ENCODE results near the gene CSMD2. TPM values are rescaled to one million over a fixed set of nuclear protein-coding genes. Genes with fewer than 3 reads are reported as not detected.
"Not testable (repeated sequence)": the region's sequence is repeated elsewhere in the genome, so short reads cannot be mapped to it uniquely, and the experiment has no call there.

CSMD2 gene
- total RNA-seq: not detected

DNA sequence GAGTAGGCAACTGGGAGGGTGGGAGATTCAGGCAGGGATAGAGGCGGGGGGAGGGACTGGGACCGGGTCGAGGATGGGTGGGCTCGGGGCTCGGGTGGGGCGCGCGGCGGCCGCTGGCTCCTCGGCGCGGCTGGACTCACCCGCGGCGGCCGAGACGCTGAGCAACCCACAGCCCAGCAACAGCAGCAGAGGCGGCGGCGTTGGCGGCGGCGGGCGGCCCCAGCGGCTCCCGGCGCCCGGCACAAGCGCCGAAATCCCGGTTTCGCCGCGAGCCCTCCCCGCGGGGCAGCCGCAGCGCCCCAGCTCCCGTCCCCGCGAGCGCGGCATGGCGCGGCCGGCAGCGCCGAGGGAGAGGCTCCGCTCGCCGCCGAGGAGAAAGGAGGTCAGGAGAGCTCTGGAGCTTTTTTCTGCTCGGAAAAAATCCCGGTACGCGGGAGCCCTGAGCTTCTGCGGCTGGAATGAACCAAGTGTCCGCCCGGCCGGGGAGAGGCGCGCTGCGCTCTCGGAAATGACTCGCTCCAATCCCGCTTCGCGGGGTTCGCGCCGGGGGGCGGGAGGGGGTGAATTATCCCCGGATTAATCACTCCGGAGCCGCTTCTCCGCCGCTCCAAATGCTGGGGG is at the start of gene CSMD2:
Gene CSMD2 (minus strand): TSS at position 460 of the 621 bp plus-strand sequence. CDS start 133 bp downstream, at position 327.
- peaks cover 10% of the 10 kb centered on the region for H3K4me1 Mint-ChIP-seq (ENCODE audit: low read depth)
- no peaks in the 10 kb centered on the region for H3K9me3 Mint-ChIP-seq
- H3K27me3 Mint-ChIP-seq (ENCODE audit: low read depth): peaks cover 59% of the 10 kb centered on the region
- H3K27ac Mint-ChIP-seq: no peak within 1 kb of the TSS
- DNase-seq: no peak
- no peak within 1 kb of the TSS for H3K4me3 Mint-ChIP-seq
- intact Hi-C loops (cut with micrococcal nuclease): loop anchor here (10.0 kb wide), 1 partner anchor 430 kb away; no protein-coding TSS in a partner anchor
- CTCF ChIA-PET: no interaction called here
- no peaks in the 10 kb centered on the region for H3K36me3 Mint-ChIP-seq (ENCODE audit: low read depth)

GRCh38 chr1:34213956-34214355 is 48.9 kb upstream of the CSMD2 start:
- H3K27ac Mint-ChIP-seq: no peak overlapping the region
- H3K9me3 Mint-ChIP-seq: no peaks in the 10 kb centered on the region
- DNase-seq: no peak
- H3K4me1 Mint-ChIP-seq (ENCODE audit: low read depth): no peaks in the 10 kb centered on the region
- intact Hi-C loops (cut with micrococcal nuclease): no loop called here
- H3K27me3 Mint-ChIP-seq (ENCODE audit: low read depth): peaks cover 8% of the 10 kb centered on the region
- no peak overlapping the region for H3K4me3 Mint-ChIP-seq
- CTCF ChIA-PET: no interaction called here
- H3K36me3 Mint-ChIP-seq (ENCODE audit: low read depth): no peaks in the 10 kb centered on the region

GRCh38 chr1:34212673-34213072 is 47.6 kb upstream of the CSMD2 start:
- intact Hi-C loops (cut with micrococcal nuclease): no loop called here
- Mint-ChIP-seq H3K9me3 (no peaks in the 10 kb centered on the region), H3K27me3 (ENCODE audit: low read depth) (peaks cover 8% of the 10 kb centered on the region), H3K4me3 (no peak overlapping the region), H3K27ac (no peak overlapping the region), H3K36me3 (ENCODE audit: low read depth) (no peaks in the 10 kb centered on the region), H3K4me1 (ENCODE audit: low read depth) (no peaks in the 10 kb centered on the region)
- CTCF ChIA-PET: no interaction called here
- DNase-seq: no peak

DNA sequence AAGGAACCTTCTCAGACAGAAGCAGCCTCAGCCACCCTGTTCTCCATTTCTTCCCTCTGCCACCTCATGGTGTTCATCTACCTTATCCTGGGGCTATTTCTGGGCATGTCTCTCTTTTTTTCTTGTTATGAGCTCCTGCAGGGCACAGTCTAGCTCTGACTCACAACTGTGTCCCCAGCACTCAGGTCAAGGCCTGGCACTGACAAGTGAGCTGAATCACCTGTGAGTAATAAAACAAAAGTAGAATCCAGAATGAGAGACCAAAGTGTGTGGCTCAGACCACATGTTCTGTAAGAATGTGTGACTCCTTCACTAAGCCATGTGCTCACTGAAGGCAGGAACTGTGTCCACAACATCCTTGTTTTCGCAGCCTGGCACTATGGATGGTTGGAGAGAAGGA is 34.9 kb upstream of the CSMD2 start:
- peak; percentile 15 for DNase-seq
- Mint-ChIP-seq H3K4me1 (ENCODE audit: low read depth) (no peaks in the 10 kb centered on the region), H3K9me3 (no peaks in the 10 kb centered on the region), H3K27ac (no peak overlapping the region), H3K27me3 (ENCODE audit: low read depth) (peaks cover 2% of the 10 kb centered on the region), H3K4me3 (no peak overlapping the region), H3K36me3 (ENCODE audit: low read depth) (no peaks in the 10 kb centered on the region)
- CTCF ChIA-PET: no interaction called here
- intact Hi-C loops (cut with micrococcal nuclease): no loop called here

DNA sequence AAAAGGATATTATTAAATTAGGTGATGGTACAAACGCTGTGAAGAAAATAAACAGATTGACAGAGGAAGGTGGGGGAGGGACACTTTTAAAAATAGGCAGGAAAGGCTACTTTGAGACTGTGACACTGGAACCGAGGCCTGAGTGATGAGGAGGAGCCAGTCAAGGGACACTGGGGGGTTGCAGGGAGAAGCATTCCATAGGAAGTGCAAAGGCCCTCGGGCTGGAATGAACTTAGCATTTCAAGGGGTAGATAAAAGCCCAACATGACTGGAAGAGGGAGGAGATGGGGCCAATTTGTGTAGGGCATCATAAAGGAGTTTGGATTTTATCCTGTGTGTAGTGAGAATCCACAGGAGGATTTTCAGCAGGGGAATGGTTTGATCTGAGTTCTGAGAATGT is 27.6 kb upstream of the CSMD2 start:
- no peaks in the 10 kb centered on the region for H3K36me3 Mint-ChIP-seq (ENCODE audit: low read depth)
- CTCF ChIA-PET: no interaction called here
- H3K27me3 Mint-ChIP-seq (ENCODE audit: low read depth): peaks cover 24% of the 10 kb centered on the region
- DNase-seq: no peak
- H3K4me1 Mint-ChIP-seq (ENCODE audit: low read depth): no peaks in the 10 kb centered on the region
- no peak overlapping the region for H3K4me3 Mint-ChIP-seq
- peaks cover 4% of the 10 kb centered on the region for H3K9me3 Mint-ChIP-seq
- H3K27ac Mint-ChIP-seq: no peak overlapping the region
- intact Hi-C loops (cut with micrococcal nuclease): no loop called here

GRCh38 chr1:34190692-34191091 is 25.7 kb upstream of the CSMD2 start:
- Mint-ChIP-seq H3K27me3 (ENCODE audit: low read depth) (peaks cover 32% of the 10 kb centered on the region), H3K4me1 (ENCODE audit: low read depth) (no peaks in the 10 kb centered on the region), H3K4me3 (no peak overlapping the region), H3K36me3 (ENCODE audit: low read depth) (no peaks in the 10 kb centered on the region), H3K27ac (no peak overlapping the region), H3K9me3 (peaks cover 4% of the 10 kb centered on the region)
- no peak for DNase-seq
- CTCF ChIA-PET: interaction anchor here (1.1 kb wide), 1 partner anchor 28 kb away, joined by 3 read pairs; no protein-coding TSS in a partner anchor
- intact Hi-C loops (cut with micrococcal nuclease): no loop called here

DNA sequence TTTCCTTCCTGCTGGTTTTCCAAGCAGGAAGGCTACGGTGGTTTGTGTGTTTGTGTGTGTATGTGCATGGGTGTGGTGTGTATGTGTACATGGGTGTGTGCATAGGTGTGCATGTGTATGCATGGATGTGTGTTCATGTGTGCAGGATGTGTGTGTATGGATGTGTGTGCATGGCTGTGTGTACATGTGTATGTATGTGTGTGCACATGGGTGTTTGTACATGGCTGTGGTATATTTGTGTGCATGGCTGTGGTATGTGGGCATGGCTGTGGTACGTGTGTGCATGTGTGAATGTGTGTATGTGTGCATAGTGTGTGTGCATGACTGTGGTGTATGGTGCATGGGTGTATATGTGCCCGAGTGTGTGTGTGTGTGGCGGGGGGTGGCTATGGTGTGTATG is 24.0 kb upstream of the CSMD2 start:
- no peaks in the 10 kb centered on the region for H3K4me1 Mint-ChIP-seq (ENCODE audit: low read depth)
- H3K36me3 Mint-ChIP-seq (ENCODE audit: low read depth): no peaks in the 10 kb centered on the region
- peaks cover 4% of the 10 kb centered on the region for H3K9me3 Mint-ChIP-seq
- H3K27ac Mint-ChIP-seq: no peak overlapping the region
- DNase-seq: no peak
- no peak overlapping the region for H3K4me3 Mint-ChIP-seq
- CTCF ChIA-PET: no interaction called here
- peaks cover 38% of the 10 kb centered on the region for H3K27me3 Mint-ChIP-seq (ENCODE audit: low read depth)
- intact Hi-C loops (cut with micrococcal nuclease): no loop called here

- Mint-ChIP-seq H3K36me3 (ENCODE audit: low read depth) (no peaks in the 10 kb centered on the region), H3K9me3 (peaks cover 4% of the 10 kb centered on the region), H3K27me3 (ENCODE audit: low read depth) (peaks cover 39% of the 10 kb centered on the region), H3K4me1 (ENCODE audit: low read depth) (no peaks in the 10 kb centered on the region), H3K27ac (no peak overlapping the region), H3K4me3 (no peak overlapping the region)
- intact Hi-C loops (cut with micrococcal nuclease): no loop called here
- CTCF ChIA-PET: no interaction called here
- no peak for DNase-seq
Measured at GRCh38 chr1:34188418-34188817, 23.4 kb upstream of the CSMD2 start.

DNA sequence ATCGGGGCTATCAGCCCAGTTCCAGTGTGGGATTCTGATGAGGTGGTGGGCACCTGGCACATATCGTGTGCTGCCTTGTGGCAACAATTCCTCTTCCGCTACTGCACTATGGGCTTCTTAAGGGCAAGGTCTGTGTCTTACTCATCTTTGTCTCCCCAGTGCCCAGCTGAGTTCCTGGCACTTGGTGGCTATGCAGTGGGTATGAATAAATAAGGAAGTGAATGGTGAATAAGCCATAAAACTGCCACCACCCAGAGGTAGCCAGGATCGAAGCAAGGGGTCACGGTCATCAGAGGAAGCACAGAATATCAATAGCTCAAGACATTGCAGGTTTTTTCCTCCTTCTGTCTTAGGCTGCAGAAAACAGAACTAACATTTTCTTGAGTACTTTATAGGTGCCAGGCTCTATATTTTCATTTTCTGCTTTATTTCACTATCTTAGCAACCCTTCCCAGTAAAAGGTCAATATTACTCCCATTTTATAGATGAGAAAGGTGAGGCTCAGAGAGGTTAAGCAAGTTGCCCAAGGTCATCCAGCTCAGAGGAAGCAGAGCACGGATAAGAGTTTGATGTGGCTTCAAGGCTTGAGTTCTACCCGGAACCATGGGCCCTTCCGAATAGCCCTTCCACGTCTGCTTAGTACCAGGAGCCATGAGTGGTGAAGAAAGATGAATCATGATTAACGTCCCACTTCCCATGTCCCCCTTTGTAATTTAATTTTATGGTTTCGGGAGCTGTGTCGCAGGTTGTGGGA is 21.9 kb upstream of the CSMD2 start:
- Mint-ChIP-seq H3K9me3 (peaks cover 4% of the 10 kb centered on the region), H3K27ac (no peak overlapping the region), H3K36me3 (ENCODE audit: low read depth) (no peaks in the 10 kb centered on the region), H3K4me3 (no peak overlapping the region), H3K27me3 (ENCODE audit: low read depth) (peaks cover 35% of the 10 kb centered on the region), H3K4me1 (ENCODE audit: low read depth) (no peaks in the 10 kb centered on the region)
- CTCF ChIA-PET: no interaction called here
- no peak for DNase-seq
- intact Hi-C loops (cut with micrococcal nuclease): no loop called here

- H3K27ac Mint-ChIP-seq; H3K4me1 Mint-ChIP-seq (ENCODE audit: low read depth); CTCF ChIA-PET; intact Hi-C loops (cut with micrococcal nuclease); H3K9me3 Mint-ChIP-seq; DNase-seq; H3K36me3 Mint-ChIP-seq (ENCODE audit: low read depth); H3K4me3 Mint-ChIP-seq: not testable (repeated sequence)
- H3K27me3 Mint-ChIP-seq (ENCODE audit: low read depth): peaks cover 37% of the 10 kb centered on the region
Measured at GRCh38 chr1:34183381-34183780, 18.4 kb upstream of the CSMD2 start.

- H3K27me3 Mint-ChIP-seq (ENCODE audit: low read depth): peaks cover 42% of the 10 kb centered on the region
- no peaks in the 10 kb centered on the region for H3K9me3 Mint-ChIP-seq
- no peak overlapping the region for H3K27ac Mint-ChIP-seq
- H3K36me3 Mint-ChIP-seq (ENCODE audit: low read depth): no peaks in the 10 kb centered on the region
- intact Hi-C loops (cut with micrococcal nuclease): no loop called here
- no peak overlapping the region for H3K4me3 Mint-ChIP-seq
- no peak for DNase-seq
- H3K4me1 Mint-ChIP-seq (ENCODE audit: low read depth): no peaks in the 10 kb centered on the region
- CTCF ChIA-PET: no interaction called here
Measured at GRCh38 chr1:34178072-34178471, 13.0 kb upstream of the CSMD2 start.

DNA sequence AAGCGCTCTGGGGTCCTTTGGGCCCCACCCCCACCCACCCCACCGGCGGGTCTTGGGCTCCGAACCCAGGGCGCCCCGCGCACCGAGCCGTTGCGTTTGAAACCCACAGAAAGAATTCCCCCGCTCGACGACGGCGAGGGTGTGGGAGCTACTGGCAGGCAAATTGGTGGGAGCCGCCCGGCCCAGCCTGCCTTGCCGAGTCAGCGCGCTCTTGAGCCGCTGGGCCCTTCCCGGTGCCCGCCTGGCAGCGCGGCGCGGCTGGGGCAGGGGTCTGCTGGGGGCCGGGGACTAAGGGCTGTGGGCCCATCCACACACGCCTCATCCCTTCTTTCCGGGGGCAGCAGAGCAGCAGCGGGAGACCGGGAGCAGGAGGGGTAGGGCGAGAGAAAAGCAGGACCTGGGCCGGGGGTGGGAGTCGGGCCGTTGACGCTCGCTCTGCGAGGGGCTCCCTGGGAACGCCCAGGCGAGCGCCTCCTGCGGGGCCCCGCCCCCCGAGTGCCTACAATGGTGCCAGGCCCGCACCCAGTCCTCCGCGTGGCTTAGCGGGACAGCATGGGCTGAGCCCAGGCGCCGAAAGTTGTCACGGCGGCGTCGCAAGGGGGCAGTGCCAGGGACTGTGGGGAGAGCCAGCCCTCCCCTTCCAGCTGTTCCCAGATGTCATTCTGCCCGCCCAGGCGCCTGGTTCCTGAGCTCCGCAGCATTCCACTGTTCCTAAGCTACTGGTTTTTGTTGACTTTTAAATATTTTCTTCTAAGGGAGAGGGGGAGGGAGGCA is 12.0 kb upstream of the CSMD2 start, which contains the start of gene C1orf94:
Gene C1orf94 (plus strand): TSS at position 78 of the 774 bp plus-strand sequence. CDS start 883 bp downstream, outside the sequence.
- no peak within 1 kb of the TSS for H3K4me3 Mint-ChIP-seq
- no peaks in the 10 kb centered on the region for H3K36me3 Mint-ChIP-seq (ENCODE audit: low read depth)
- intact Hi-C loops (cut with micrococcal nuclease): no loop called here
- no peak within 1 kb of the TSS for H3K27ac Mint-ChIP-seq
- DNase-seq: no peak
- H3K27me3 Mint-ChIP-seq (ENCODE audit: low read depth): peaks cover 44% of the 10 kb centered on the region
- no peaks in the 10 kb centered on the region for H3K9me3 Mint-ChIP-seq
- no peaks in the 10 kb centered on the region for H3K4me1 Mint-ChIP-seq (ENCODE audit: low read depth)
- CTCF ChIA-PET: no interaction called here
